ENCODE measurements around the gene SAG.
"Not testable (repeated sequence)": the region's sequence is repeated elsewhere in the genome, so short reads cannot be mapped to it uniquely, and the experiment has no call there.

SAG gene

GRCh38 chr2:233331536-233331935 is 23.9 kb downstream of the SAG start:
- DNase-seq (ENCODE audit: low read depth) = peak; percentile 61

- no peak for DNase-seq (ENCODE audit: low read depth)
Measured at GRCh38 chr2:233332125-233332524, 24.5 kb downstream of the SAG start.

GRCh38 chr2:233334915-233335314 is 27.3 kb downstream of the SAG start:
- no peak for DNase-seq (ENCODE audit: low read depth)

- not testable (repeated sequence) for DNase-seq (ENCODE audit: low read depth)
Measured at GRCh38 chr2:233336091-233336490, 28.5 kb downstream of the SAG start.

- DNase-seq (ENCODE audit: low read depth) = no peak
Measured at GRCh38 chr2:233336541-233336940, 28.9 kb downstream of the SAG start.

GRCh38 chr2:233338046-233338445 is 30.4 kb downstream of the SAG start:
- no peak for DNase-seq (ENCODE audit: low read depth)

- DNase-seq (ENCODE audit: low read depth) = no peak
Measured at GRCh38 chr2:233338812-233339368, 31.3 kb downstream of the SAG start.

- DNase-seq (ENCODE audit: low read depth) = no peak
Measured at GRCh38 chr2:233339427-233339826, 31.8 kb downstream of the SAG start.

GRCh38 chr2:233341296-233341695 is 33.7 kb downstream of the SAG start:
- DNase-seq (ENCODE audit: low read depth) = no peak

- DNase-seq (ENCODE audit: low read depth) = no peak
Measured at GRCh38 chr2:233342301-233342700, 34.7 kb downstream of the SAG start.

- no peak for DNase-seq (ENCODE audit: low read depth)
Measured at GRCh38 chr2:233343171-233343705, 35.6 kb downstream of the SAG start.

GRCh38 chr2:233346376-233346775 is 38.8 kb downstream of the SAG start:
- no peak for DNase-seq (ENCODE audit: low read depth)

GRCh38 chr2:233346930-233347329 is 39.3 kb downstream of the SAG start:
- no peak for DNase-seq (ENCODE audit: low read depth)

GRCh38 chr2:233349005-233349998 is 41.7 kb downstream of the SAG start:
- no peak for DNase-seq (ENCODE audit: low read depth)

- DNase-seq (ENCODE audit: low read depth) = no peak
Measured at GRCh38 chr2:233350708-233351107, 43.1 kb downstream of the SAG start.

GRCh38 chr2:233351423-233351822 is 43.8 kb downstream of the SAG start:
- DNase-seq (ENCODE audit: low read depth) = no peak

GRCh38 chr2:233352141-233352842 is 44.7 kb downstream of the SAG start:
- DNase-seq (ENCODE audit: low read depth) = no peak

- no peak for DNase-seq (ENCODE audit: low read depth)
Measured at GRCh38 chr2:233353101-233353768, 45.6 kb downstream of the SAG start.

- peak; percentile 68 for DNase-seq (ENCODE audit: low read depth)
Measured at GRCh38 chr2:233353769-233354499, 46.3 kb downstream of the SAG start, which contains the start of gene DGKD. TSS of gene DGKD (plus strand) at chr2:233354494. CDS start at chr2:233354519, 25 bp downstream.

- no peak for DNase-seq (ENCODE audit: low read depth)
Measured at GRCh38 chr2:233354500-233354924, 46.9 kb downstream of the SAG start.

GRCh38 chr2:233354971-233355574 is 47.5 kb downstream of the SAG start:
- DNase-seq (ENCODE audit: low read depth) = no peak
